Measurements from ENCODE around the gene ANKRD31. TPM values are rescaled to one million over a fixed set of nuclear protein-coding genes. Genes with fewer than 3 reads are reported as not detected.

Gene ANKRD31
- total RNA-seq, 1 experiment from 2014 or later: 0.30 TPM

DNA sequence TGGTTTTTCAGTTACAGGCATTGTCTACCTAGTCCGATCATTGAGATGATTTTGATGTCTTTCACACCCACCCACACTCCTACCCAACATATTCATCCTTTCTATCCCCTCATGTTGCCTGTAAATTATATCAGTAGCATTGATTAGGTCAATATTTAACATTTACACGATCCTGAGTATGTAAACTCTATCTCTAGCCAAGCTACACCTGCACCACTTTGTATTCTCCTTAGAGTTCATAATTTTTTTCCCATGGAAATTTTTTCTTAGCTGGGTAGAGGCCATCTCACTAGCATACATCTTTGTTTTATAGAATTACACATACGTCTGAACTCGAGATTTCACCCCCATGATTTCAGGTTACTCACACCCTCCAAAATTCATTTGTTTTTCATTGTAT lies 214.9 kb downstream of the ANKRD31 start:
- TF ChIP-seq CBX3 (IDR thresholded peaks at IDR 0.05; ENCODE audit: low read depth) (no peak), ELF1 (IDR thresholded peaks at IDR 0.05; ENCODE audit: borderline replicate concordance, low read depth) (no peak)
- TF ChIP-seq, protein P1, sequence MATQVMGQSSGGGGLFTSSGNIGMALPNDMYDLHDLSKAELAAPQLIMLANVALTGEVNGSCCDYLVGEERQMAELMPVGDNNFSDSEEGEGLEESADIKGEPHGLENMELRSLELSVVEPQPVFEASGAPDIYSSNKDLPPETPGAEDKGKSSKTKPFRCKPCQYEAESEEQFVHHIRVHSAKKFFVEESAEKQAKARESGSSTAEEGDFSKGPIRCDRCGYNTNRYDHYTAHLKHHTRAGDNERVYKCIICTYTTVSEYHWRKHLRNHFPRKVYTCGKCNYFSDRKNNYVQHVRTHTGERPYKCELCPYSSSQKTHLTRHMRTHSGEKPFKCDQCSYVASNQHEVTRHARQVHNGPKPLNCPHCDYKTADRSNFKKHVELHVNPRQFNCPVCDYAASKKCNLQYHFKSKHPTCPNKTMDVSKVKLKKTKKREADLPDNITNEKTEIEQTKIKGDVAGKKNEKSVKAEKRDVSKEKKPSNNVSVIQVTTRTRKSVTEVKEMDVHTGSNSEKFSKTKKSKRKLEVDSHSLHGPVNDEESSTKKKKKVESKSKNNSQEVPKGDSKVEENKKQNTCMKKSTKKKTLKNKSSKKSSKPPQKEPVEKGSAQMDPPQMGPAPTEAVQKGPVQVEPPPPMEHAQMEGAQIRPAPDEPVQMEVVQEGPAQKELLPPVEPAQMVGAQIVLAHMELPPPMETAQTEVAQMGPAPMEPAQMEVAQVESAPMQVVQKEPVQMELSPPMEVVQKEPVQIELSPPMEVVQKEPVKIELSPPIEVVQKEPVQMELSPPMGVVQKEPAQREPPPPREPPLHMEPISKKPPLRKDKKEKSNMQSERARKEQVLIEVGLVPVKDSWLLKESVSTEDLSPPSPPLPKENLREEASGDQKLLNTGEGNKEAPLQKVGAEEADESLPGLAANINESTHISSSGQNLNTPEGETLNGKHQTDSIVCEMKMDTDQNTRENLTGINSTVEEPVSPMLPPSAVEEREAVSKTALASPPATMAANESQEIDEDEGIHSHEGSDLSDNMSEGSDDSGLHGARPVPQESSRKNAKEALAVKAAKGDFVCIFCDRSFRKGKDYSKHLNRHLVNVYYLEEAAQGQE (IDR thresholded peaks at IDR 0.05; ENCODE audit: low read depth): no peak
- Histone ChIP-seq H4K20me1 (ENCODE audit: insufficient read depth) (no peaks in the 10 kb centered on the region), H3K9me2 (ENCODE audit: insufficient read depth) (no peaks in the 10 kb centered on the region), H3K4me1 (ENCODE audit: control insufficient read depth in 1 of 2, insufficient read depth in 2 of 2, low read length in 2 of 2) (peaks cover 3 to 7% of the 10 kb centered on the region in 2 experiments; a peak in 2 of 4 replicates), H3K9ac (ENCODE audit: low read length) (no peak overlapping the region), H3K4me3 (replicated peaks in 1 of 2; ENCODE audit: low read depth in 1 of 2, low read length in 2 of 2) (no peak overlapping the region), H3K27me3 (ENCODE audit: insufficient read depth, low read length) (no peaks in the 10 kb centered on the region), H3K79me2 (ENCODE audit: insufficient read depth, low read length) (no peaks in the 10 kb centered on the region), H3K9me3 (ENCODE audit: control insufficient read depth in 1 of 2, insufficient read depth in 1 of 2, low read depth in 1 of 2, low read length in 2 of 2) (no peaks in the 10 kb centered on the region), H3K36me3 (ENCODE audit: control insufficient read depth in 1 of 2, insufficient read depth in 2 of 2, low read length in 2 of 2) (no peaks in the 10 kb centered on the region), H3K4me2 (ENCODE audit: low read length) (no peak overlapping the region), H3K27ac (ENCODE audit: low read depth, low read length) (no peak overlapping the region), H2AFZ (ENCODE audit: low read depth, low read length, poor library complexity, severe bottlenecking) (no peak overlapping the region)
- ChIA-PET RAD21 (ENCODE audit: low non-redundant PET in 1 of 2, low total read pairs in 2 of 2, uncharacterized antibody in 2 of 2, unreplicated experiment in 2 of 2) (no interaction called here), CTCF (no interaction called here), POLR2A (no interaction called here)
- BruUV-seq (replicated peaks): no TSS peak
- ATAC-seq (no peak), DNase-seq (ENCODE audit: low read depth, low spot score) (no peak)
- intact Hi-C loops (cut with micrococcal nuclease): no loop called here

GRCh38 chr5:75021219-75021618 lies 215.5 kb downstream of the ANKRD31 start:
- H3K79me2 ChIP-seq (ENCODE audit: insufficient read depth, low read length): no peaks in the 10 kb centered on the region
- H3K4me1 ChIP-seq (ENCODE audit: control insufficient read depth in 1 of 2, insufficient read depth in 2 of 2, low read length in 2 of 2): peaks cover 3 to 7% of the 10 kb centered on the region in 2 experiments; a peak in 2 of 4 replicates
- H3K27me3 ChIP-seq (ENCODE audit: insufficient read depth, low read length): no peaks in the 10 kb centered on the region
- RAD21 ChIA-PET (ENCODE audit: low non-redundant PET in 1 of 2, low total read pairs in 2 of 2, uncharacterized antibody in 2 of 2, unreplicated experiment in 2 of 2): no interaction called here
- H3K9me2 ChIP-seq (ENCODE audit: insufficient read depth): no peaks in the 10 kb centered on the region
- no peak overlapping the region for H3K9ac ChIP-seq (ENCODE audit: low read length)
- H3K4me3 ChIP-seq (replicated peaks in 1 of 2; ENCODE audit: low read depth in 1 of 2, low read length in 2 of 2): no peak overlapping the region
- no peak overlapping the region for H2AFZ ChIP-seq (ENCODE audit: low read depth, low read length, poor library complexity, severe bottlenecking)
- POLR2A ChIA-PET: no interaction called here
- no peaks in the 10 kb centered on the region for H4K20me1 ChIP-seq (ENCODE audit: insufficient read depth)
- DNase-seq (ENCODE audit: low read depth, low spot score) (no peak), ATAC-seq (peak; percentile 49; the same call in 1 of the 2 replicates)
- intact Hi-C loops (cut with micrococcal nuclease): no loop called here
- H3K4me2 ChIP-seq (ENCODE audit: low read length): no peak overlapping the region
- H3K36me3 ChIP-seq (ENCODE audit: control insufficient read depth in 1 of 2, insufficient read depth in 2 of 2, low read length in 2 of 2): no peaks in the 10 kb centered on the region
- no TSS peak for BruUV-seq (replicated peaks)
- no peaks in the 10 kb centered on the region for H3K9me3 ChIP-seq (ENCODE audit: control insufficient read depth in 1 of 2, insufficient read depth in 1 of 2, low read depth in 1 of 2, low read length in 2 of 2)
- CTCF ChIA-PET: no interaction called here
- H3K27ac ChIP-seq (ENCODE audit: low read depth, low read length): no peak overlapping the region
- no peak for TF ChIP-seq RAD21 (IDR thresholded peaks at IDR 0.05; ENCODE audit: low read depth)
- no peak for TF ChIP-seq POLR2A (IDR thresholded peaks at IDR 0.05; ENCODE audit: borderline replicate concordance, extremely low read depth, insufficient read depth, insufficient read length)
- TF ChIP-seq JUND (IDR thresholded peaks at IDR 0.05): no peak
- no peak for TF ChIP-seq POLR2AphosphoS5 (IDR thresholded peaks at IDR 0.05; ENCODE audit: low read depth, low read length)
- no peak for TF ChIP-seq CBX3 (IDR thresholded peaks at IDR 0.05; ENCODE audit: low read depth)
- TF ChIP-seq, protein P2, sequence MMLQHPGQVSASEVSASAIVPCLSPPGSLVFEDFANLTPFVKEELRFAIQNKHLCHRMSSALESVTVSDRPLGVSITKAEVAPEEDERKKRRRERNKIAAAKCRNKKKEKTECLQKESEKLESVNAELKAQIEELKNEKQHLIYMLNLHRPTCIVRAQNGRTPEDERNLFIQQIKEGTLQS (IDR thresholded peaks at IDR 0.05): no peak
- TF ChIP-seq, protein P1 (IDR thresholded peaks at IDR 0.05; ENCODE audit: low read depth): no peak
- TF ChIP-seq EZH2 (IDR thresholded peaks at IDR 0.05): no peak
- TF ChIP-seq ZBTB33 (IDR thresholded peaks at IDR 0.05; ENCODE audit: extremely low read depth, insufficient replicate concordance, low read length): no peak
- no peak for TF ChIP-seq ZFX (IDR thresholded peaks at IDR 0.05)

Data from HCT116 (cell line).